Heart left ventricle (tissue), 13 donors: ENCODE results near the gene DNAAF5.

Experiments used
- CTCF ChIP-seq, 12 donors: fragments of 200-600 bp; sonication (generic) in 4 of 12; IDR thresholded peaks; one replicate each; pipeline versions ENCODE4 v1.5.0 to v1.8.0; 2018 to 2022; ENCODE audit warnings: antibody characterized with exemption in 12 of 12, mild to moderate bottlenecking in 5 of 12
- POLR2A ChIP-seq, 2 donors: fragments of 450-650 bp; IDR thresholded peaks; one replicate each; pipeline ENCODE4 v1.6.1; 2017; ENCODE audit warnings: antibody characterized with exemption in 2 of 2, mild to moderate bottlenecking in 2 of 2, moderate library complexity in 2 of 2
- donor health status: ischemic (EF 13 %, LVEDD 7.1; RV severe dilation, severe dysfunction).
- donor health status: DM: no; HTN: yes; CAD: no.
- donor health status: DM: no; HTN: no; CAD: no.
- donor health status: ischemic (EF 25% LVEDD 6.9; RV normal size, moderate dysfunction).
- donor health status: ischemic (EF 25% LVEDD 5.7; RV mildly dilated, moderate dysfunction).
- donor health status: ischemic (EF 35%, LVEDD 5.7; RV mildly dilated, moderate dysfunction).
- donor health status: nonischemic (EF 11% LVEDD 7.7; RV severe dilation, severe dysfunction).
- donor health status: DM: yes; HTN: yes; CAD: no.
- donor health status: PGD.
- donor health status: ischemic (EF 29% LVEDD 5.4; RV normal size, mild dysfunction).
- donor health status: nonischemic (EF 23%, LVEDD 6.1; RV moderate dilation, normal function).

- TF ChIP-seq POLR2A (IDR thresholded peaks at IDR 0.05) (no peak), CTCF (IDR thresholded peaks at IDR 0.05) (no peak)
These were observed 41.0 kb upstream of the DNAAF5 start for GRCh38 chr7:685540-685939.
